ENCODE measurements around the gene CACNA2D3.

DNA sequence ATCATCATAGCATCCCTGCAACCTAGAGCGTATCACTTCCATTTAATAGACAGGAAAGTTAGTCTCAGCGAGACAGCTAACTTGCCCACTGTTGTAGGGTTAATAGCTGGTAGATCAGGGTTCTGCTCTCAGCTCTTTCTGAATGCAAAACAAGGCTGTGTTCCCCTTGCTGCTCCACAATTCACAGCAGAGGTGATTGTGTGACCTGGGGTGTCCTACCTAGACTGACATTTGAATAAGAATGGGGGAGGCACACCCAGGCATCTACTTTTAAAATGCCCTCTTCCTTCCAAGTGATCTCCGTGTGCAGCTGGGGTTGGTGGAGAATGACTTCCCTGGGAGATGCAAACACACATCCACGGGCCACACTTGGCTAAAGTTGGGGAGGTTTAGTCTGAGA, 43.0 kb upstream of the CACNA2D3 start:
- TF ChIP-seq, protein P1, sequence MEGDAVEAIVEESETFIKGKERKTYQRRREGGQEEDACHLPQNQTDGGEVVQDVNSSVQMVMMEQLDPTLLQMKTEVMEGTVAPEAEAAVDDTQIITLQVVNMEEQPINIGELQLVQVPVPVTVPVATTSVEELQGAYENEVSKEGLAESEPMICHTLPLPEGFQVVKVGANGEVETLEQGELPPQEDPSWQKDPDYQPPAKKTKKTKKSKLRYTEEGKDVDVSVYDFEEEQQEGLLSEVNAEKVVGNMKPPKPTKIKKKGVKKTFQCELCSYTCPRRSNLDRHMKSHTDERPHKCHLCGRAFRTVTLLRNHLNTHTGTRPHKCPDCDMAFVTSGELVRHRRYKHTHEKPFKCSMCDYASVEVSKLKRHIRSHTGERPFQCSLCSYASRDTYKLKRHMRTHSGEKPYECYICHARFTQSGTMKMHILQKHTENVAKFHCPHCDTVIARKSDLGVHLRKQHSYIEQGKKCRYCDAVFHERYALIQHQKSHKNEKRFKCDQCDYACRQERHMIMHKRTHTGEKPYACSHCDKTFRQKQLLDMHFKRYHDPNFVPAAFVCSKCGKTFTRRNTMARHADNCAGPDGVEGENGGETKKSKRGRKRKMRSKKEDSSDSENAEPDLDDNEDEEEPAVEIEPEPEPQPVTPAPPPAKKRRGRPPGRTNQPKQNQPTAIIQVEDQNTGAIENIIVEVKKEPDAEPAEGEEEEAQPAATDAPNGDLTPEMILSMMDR (IDR thresholded peaks at IDR 0.05; ENCODE audit: insufficient read depth, low read length, poor library complexity, severe bottlenecking): no peak
- no peak for TF ChIP-seq EZH2phosphoT487 (conservative IDR thresholded peaks at IDR 0.05; ENCODE audit: low read length)

Data from SU-DHL-6 (cell line).